Heart left ventricle (tissue), 13 donors: ENCODE data around the gene LINGO1.

Experiments used
- CTCF ChIP-seq, 12 donors: fragments of 200-600 bp; sonication (generic) in 4 of 12; IDR thresholded peaks; one replicate each; pipeline versions ENCODE4 v1.5.0 to v1.8.0; 2018 to 2022; ENCODE audit warnings: antibody characterized with exemption in 12 of 12, mild to moderate bottlenecking in 5 of 12
- POLR2A ChIP-seq, 2 donors: fragments of 450-650 bp; IDR thresholded peaks; one replicate each; pipeline ENCODE4 v1.6.1; 2017; ENCODE audit warnings: antibody characterized with exemption in 2 of 2, mild to moderate bottlenecking in 2 of 2, moderate library complexity in 2 of 2
- donor health status: ischemic (EF 13 %, LVEDD 7.1; RV severe dilation, severe dysfunction).
- donor health status: DM: no; HTN: yes; CAD: no.
- donor health status: DM: no; HTN: no; CAD: no.
- donor health status: ischemic (EF 25% LVEDD 6.9; RV normal size, moderate dysfunction).
- donor health status: ischemic (EF 25% LVEDD 5.7; RV mildly dilated, moderate dysfunction).
- donor health status: ischemic (EF 35%, LVEDD 5.7; RV mildly dilated, moderate dysfunction).
- donor health status: nonischemic (EF 11% LVEDD 7.7; RV severe dilation, severe dysfunction).
- donor health status: DM: yes; HTN: yes; CAD: no.
- donor health status: PGD.
- donor health status: ischemic (EF 29% LVEDD 5.4; RV normal size, mild dysfunction).
- donor health status: nonischemic (EF 23%, LVEDD 6.1; RV moderate dilation, normal function).

- TF ChIP-seq CTCF (IDR thresholded peaks at IDR 0.05) (no peak), POLR2A (IDR thresholded peaks at IDR 0.05) (no peak)
Observed at GRCh38 chr15:77672135-77672534, 39.4 kb upstream of the LINGO1 start.
